Subcutaneous adipose tissue (tissue), 4 donors: ENCODE measurements around the gene PDC. TPM values are rescaled to one million over a fixed set of nuclear protein-coding genes. Genes with fewer than 3 reads are reported as not detected.

Experiments
- total RNA-seq, 4 donors: library from RNA; depleted of rRNA; stranded (reverse); fragments of >200 nt; gene quantifications; one replicate each; pipeline ENCODE4 v1.1.0, GENCODE V29; 2016
- TF ChIP-seq, protein P1 (sequence below): fragments of 450-650 bp; IDR thresholded peaks from one replicate; pipeline ENCODE4 v1.5.1; 2016; ENCODE audit warnings: low read depth, mild to moderate bottlenecking, control low read depth, antibody characterized with exemption, moderate library complexity

PDC gene
- total RNA-seq, 4 donors from 2014 or later = not detected

DNA sequence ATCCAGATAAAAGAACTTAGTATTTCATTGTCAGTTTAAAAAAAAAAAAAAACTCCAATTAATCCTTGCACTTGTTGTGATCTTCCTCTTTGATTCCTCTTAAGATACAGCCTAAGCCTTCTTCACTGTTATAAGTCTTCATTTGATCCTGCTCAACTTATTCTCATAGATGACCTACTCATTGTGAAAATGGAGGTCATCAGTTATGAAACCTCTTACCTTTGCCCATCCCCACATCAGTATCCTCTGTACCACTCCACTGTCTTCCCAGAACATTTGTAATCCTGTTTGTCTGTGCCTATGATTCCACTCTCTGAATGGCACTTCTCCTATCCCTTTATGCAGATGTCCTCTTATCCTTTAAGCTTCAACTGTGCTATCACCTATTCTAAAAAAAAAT is 57.3 kb downstream of the PDC start:
- TF ChIP-seq, protein P1, sequence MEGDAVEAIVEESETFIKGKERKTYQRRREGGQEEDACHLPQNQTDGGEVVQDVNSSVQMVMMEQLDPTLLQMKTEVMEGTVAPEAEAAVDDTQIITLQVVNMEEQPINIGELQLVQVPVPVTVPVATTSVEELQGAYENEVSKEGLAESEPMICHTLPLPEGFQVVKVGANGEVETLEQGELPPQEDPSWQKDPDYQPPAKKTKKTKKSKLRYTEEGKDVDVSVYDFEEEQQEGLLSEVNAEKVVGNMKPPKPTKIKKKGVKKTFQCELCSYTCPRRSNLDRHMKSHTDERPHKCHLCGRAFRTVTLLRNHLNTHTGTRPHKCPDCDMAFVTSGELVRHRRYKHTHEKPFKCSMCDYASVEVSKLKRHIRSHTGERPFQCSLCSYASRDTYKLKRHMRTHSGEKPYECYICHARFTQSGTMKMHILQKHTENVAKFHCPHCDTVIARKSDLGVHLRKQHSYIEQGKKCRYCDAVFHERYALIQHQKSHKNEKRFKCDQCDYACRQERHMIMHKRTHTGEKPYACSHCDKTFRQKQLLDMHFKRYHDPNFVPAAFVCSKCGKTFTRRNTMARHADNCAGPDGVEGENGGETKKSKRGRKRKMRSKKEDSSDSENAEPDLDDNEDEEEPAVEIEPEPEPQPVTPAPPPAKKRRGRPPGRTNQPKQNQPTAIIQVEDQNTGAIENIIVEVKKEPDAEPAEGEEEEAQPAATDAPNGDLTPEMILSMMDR = no peak

Other genes with a start within 250 kb of the PDC start
- gene PRG4, start 164.8 kb downstream of the PDC start, total RNA-seq = 100 to 1,000 TPM in 2 of 4 donors, 10 to 100 TPM in 1, 1 to 10 TPM in 1; 9.2 to 289 (median 123) TPM
- gene TPR, start 85.9 kb downstream of the PDC start, total RNA-seq = 10 to 100 TPM; 72.6 to 93.6 (median 75.6) TPM
- gene ODR4, start 85.3 kb downstream of the PDC start, total RNA-seq = 10 to 100 TPM; 22.0 to 31.1 (median 23.7) TPM
- 1 to 10 TPM in 3 of 4 donors, not detected in 1; 1.1 to 2.5 (median 1.5) TPM for gene PTGS2, start 219.3 kb upstream of the PDC start, total RNA-seq